Measurements from ENCODE around the gene RAMAC.

DNA sequence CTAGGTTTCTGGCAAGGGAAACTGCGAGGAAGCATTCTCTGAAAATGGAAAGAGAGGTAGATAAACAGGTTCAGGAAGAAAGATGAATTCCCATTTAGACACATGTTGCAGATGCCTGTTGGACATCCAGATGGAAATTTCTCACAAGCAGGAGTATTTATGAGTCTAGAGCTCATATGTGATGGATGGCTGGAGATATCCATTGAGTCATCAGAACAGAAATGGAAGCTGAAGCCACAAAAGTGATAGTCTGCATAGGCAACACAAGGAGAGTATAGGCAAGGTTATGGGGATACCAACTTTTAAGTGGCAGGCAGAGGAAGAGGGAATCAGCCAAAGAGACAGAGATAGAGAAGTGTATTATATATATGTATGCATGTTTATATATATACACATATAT is 6.3 kb upstream of the RAMAC start:
- TF ChIP-seq, protein P1, sequence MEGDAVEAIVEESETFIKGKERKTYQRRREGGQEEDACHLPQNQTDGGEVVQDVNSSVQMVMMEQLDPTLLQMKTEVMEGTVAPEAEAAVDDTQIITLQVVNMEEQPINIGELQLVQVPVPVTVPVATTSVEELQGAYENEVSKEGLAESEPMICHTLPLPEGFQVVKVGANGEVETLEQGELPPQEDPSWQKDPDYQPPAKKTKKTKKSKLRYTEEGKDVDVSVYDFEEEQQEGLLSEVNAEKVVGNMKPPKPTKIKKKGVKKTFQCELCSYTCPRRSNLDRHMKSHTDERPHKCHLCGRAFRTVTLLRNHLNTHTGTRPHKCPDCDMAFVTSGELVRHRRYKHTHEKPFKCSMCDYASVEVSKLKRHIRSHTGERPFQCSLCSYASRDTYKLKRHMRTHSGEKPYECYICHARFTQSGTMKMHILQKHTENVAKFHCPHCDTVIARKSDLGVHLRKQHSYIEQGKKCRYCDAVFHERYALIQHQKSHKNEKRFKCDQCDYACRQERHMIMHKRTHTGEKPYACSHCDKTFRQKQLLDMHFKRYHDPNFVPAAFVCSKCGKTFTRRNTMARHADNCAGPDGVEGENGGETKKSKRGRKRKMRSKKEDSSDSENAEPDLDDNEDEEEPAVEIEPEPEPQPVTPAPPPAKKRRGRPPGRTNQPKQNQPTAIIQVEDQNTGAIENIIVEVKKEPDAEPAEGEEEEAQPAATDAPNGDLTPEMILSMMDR (IDR thresholded peaks at IDR 0.05 in 2 of 3, conservative IDR thresholded peaks at IDR 0.05 in 1 of 3; ENCODE audit: control insufficient read depth in 2 of 3, extremely low read depth in 1 of 3, insufficient read depth in 1 of 3, low read depth in 3 of 3, low read length in 3 of 3), result no peak
- TF ChIP-seq SMC3 (IDR thresholded peaks at IDR 0.05; ENCODE audit: borderline replicate concordance, low read length) (no peak), NBN (IDR thresholded peaks at IDR 0.05) (no peak), HCFC1 (IDR thresholded peaks at IDR 0.05; ENCODE audit: low read length) (no peak), JUND (IDR thresholded peaks at IDR 0.05; ENCODE audit: low read depth, low read length) (no peak), JUNB (IDR thresholded peaks at IDR 0.05) (no peak), BRCA1 (IDR thresholded peaks at IDR 0.05; ENCODE audit: low read depth, low read length) (no peak)
- TF ChIP-seq, protein P2, sequence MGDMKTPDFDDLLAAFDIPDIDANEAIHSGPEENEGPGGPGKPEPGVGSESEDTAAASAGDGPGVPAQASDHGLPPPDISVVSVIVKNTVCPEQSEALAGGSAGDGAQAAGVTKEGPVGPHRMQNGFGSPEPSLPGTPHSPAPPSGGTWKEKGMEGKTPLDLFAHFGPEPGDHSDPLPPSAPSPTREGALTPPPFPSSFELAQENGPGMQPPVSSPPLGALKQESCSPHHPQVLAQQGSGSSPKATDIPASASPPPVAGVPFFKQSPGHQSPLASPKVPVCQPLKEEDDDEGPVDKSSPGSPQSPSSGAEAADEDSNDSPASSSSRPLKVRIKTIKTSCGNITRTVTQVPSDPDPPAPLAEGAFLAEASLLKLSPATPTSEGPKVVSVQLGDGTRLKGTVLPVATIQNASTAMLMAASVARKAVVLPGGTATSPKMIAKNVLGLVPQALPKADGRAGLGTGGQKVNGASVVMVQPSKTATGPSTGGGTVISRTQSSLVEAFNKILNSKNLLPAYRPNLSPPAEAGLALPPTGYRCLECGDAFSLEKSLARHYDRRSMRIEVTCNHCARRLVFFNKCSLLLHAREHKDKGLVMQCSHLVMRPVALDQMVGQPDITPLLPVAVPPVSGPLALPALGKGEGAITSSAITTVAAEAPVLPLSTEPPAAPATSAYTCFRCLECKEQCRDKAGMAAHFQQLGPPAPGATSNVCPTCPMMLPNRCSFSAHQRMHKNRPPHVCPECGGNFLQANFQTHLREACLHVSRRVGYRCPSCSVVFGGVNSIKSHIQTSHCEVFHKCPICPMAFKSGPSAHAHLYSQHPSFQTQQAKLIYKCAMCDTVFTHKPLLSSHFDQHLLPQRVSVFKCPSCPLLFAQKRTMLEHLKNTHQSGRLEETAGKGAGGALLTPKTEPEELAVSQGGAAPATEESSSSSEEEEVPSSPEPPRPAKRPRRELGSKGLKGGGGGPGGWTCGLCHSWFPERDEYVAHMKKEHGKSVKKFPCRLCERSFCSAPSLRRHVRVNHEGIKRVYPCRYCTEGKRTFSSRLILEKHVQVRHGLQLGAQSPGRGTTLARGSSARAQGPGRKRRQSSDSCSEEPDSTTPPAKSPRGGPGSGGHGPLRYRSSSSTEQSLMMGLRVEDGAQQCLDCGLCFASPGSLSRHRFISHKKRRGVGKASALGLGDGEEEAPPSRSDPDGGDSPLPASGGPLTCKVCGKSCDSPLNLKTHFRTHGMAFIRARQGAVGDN (IDR thresholded peaks at IDR 0.05), result no peak
- TF ChIP-seq, protein P3, sequence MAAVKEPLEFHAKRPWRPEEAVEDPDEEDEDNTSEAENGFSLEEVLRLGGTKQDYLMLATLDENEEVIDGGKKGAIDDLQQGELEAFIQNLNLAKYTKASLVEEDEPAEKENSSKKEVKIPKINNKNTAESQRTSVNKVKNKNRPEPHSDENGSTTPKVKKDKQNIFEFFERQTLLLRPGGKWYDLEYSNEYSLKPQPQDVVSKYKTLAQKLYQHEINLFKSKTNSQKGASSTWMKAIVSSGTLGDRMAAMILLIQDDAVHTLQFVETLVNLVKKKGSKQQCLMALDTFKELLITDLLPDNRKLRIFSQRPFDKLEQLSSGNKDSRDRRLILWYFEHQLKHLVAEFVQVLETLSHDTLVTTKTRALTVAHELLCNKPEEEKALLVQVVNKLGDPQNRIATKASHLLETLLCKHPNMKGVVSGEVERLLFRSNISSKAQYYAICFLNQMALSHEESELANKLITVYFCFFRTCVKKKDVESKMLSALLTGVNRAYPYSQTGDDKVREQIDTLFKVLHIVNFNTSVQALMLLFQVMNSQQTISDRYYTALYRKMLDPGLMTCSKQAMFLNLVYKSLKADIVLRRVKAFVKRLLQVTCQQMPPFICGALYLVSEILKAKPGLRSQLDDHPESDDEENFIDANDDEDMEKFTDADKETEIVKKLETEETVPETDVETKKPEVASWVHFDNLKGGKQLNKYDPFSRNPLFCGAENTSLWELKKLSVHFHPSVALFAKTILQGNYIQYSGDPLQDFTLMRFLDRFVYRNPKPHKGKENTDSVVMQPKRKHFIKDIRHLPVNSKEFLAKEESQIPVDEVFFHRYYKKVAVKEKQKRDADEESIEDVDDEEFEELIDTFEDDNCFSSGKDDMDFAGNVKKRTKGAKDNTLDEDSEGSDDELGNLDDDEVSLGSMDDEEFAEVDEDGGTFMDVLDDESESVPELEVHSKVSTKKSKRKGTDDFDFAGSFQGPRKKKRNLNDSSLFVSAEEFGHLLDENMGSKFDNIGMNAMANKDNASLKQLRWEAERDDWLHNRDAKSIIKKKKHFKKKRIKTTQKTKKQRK (IDR thresholded peaks at IDR 0.05; ENCODE audit: low read depth, low read length), result no peak
- TF ChIP-seq, protein P4, sequence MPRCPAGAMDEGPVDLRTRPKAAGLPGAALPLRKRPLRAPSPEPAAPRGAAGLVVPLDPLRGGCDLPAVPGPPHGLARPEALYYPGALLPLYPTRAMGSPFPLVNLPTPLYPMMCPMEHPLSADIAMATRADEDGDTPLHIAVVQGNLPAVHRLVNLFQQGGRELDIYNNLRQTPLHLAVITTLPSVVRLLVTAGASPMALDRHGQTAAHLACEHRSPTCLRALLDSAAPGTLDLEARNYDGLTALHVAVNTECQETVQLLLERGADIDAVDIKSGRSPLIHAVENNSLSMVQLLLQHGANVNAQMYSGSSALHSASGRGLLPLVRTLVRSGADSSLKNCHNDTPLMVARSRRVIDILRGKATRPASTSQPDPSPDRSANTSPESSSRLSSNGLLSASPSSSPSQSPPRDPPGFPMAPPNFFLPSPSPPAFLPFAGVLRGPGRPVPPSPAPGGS (IDR thresholded peaks at IDR 0.05; ENCODE audit: borderline replicate concordance, insufficient read depth, low read depth, low read length, poor library complexity, severe bottlenecking), result no peak
